Stimulated activated CD8-positive, alpha-beta memory T cell treated with anti-CD3 and anti-CD28 coated beads, Interleukin-4, amount 100 ng/mL, for 1 hour (primary cell): ENCODE data around the gene NRG3.

Experiments used
- DNase-seq, 2 donors: peaks; one replicate each; pipeline ENCODE4 v3.0.0-alpha.2; 2020; ENCODE audit warnings: low read depth in 2 of 2, low spot score in 1 of 2

Gene NRG3

DNA sequence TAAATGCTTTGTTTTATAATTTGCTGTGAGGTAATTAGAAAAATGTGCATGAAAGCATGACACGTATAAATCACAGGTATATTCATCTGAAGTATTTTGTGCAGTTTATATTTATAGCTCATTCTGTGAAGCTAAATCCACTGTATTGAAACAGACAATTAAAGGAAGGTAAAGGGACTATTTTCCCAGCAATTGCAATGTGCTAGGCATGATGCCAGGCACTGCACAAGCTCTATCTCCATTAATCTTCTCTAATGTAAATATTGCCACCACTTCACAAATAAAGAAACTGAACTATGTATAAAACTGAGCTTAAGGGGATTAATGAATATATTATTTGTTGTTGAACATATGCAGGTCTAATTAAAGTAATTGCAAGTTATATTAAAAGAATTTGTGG is 1012.5 kb downstream of the NRG3 start:
- no peak for DNase-seq

DNA sequence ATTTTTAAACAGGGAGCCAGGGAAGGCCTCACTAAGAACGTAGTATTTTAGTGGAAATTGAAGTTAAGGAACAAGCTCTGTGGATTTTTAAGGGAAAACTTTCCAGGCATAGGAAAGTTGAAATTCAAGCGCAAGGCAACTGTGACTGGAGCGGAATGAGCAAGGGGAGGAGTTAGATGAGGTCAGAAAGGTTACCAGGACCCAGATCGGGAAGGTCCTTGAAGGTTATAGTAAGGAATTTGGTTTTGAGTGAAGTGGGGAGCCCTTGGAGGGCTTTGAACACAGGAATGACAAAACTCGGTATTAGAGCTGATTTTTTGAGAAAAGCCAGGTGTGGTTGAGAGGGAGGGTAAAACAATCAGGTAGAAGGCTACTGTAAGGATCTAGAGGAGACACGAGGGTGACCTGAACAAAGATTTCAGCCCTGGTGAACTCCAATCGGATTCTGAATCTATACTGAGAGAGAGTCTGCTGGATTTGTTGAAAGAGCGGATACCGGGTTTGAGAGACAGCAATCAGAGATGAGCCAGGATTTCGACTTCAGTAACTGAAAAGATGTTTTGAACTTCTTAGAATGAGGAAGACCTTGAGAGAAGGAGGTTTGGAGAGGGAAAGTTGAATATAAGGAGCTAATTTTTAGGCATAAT is 1013.9 kb downstream of the NRG3 start:
- no peak for DNase-seq

DNA sequence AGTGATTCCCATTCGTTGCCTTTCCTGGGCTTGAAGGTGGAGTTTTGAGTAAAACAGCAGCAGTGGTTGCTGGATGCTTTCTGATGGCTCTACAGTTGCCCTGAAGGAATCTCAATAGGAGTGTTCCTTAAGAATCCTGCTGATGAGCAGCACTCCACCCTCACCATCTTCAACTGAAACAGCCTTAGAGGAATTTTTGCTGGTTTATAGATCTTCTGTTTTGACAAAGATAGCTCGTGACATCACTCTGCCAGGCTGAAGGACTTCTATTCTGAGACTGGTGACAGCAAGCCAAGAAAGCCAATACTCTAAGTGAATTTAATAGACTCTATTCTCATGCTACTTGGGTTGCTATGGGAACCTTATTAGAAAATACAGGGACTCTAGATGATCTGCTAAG is 1014.7 kb downstream of the NRG3 start:
- no peak for DNase-seq

DNA sequence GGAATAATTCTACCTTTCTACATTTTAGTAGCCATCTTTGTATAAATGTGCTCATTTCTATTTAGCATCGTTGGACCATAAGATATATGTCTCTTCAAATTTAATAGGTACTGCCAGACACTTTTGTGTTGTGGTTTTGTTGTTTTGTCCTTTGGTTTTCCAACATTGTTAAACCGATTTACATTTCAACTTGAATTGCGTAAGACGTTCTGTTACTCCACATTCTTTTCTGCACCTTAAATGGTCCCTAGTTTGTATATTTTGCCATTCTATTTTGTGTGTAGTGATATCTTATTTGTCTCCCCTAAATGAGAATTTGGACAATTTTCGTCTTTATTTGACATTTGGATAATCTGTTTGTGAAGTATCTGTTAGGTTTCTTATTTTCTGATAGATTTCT is 1015.6 kb downstream of the NRG3 start:
- DNase-seq = no peak

- DNase-seq = no peak
Observed at GRCh38 chr10:82908096-82908495, 1033.1 kb downstream of the NRG3 start.

DNA sequence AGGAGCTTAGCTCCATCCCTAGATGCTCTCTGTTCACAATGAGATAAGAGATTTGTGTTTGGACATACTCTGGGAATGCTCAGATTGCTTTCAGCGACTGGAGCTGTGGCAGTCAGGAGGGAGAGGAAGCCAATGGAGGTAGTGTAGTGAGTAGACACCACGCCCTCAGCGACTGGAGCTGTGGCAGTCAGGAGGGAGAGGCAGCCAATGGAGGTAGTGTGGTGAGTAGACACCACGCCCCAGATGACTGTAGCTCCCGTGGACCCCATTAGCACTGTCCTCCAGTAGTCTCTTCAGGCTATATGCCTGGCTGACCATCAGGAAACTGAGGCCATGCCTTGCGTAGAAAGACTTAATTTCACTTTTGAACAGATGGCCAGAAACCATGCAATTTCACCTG is 1033.8 kb downstream of the NRG3 start:
- no peak for DNase-seq

DNA sequence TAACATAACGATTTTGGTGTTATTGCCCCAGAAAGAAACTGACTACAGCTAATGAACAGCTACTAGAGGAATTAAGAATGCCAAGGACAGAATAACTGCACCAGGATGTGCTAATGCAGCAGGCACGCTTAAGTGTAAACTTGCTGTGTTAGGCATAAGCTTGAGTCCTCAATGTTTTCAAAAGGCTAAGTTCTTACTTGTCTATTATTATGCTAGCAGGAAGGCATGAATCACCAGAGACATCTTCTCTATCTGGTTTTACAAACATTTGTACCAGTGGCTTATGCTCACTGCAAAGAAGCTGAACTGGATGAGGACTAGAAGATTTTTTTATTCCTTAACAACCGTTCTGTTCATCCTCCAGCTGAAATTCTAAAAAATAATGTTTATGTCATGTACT is 1035.3 kb downstream of the NRG3 start:
- DNase-seq = no peak

GRCh38 chr10:82914655-82915136 is 1039.7 kb downstream of the NRG3 start:
- DNase-seq = no peak

GRCh38 chr10:82916941-82917340 is 1041.9 kb downstream of the NRG3 start:
- DNase-seq = no peak

GRCh38 chr10:82918022-82918421 is 1043.0 kb downstream of the NRG3 start:
- no peak for DNase-seq

DNA sequence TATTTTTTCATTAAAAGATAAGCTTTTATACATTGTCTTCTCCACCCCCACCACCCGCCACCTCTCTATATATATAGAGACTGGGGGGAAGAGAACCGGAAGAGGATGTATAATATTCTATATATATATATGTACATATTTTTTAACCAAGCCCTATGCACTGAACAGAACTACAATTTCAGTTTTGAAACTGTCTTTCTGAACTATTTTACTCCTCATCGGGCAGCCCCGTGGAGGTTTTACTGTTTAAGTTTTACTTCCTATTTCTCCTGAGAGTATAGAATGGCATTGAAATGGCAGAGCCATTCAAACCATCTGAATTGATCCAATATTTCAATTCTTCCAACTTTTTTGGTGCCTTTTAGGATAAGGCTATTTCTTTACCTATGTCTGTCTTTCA is 1047.1 kb downstream of the NRG3 start:
- DNase-seq = no peak

DNA sequence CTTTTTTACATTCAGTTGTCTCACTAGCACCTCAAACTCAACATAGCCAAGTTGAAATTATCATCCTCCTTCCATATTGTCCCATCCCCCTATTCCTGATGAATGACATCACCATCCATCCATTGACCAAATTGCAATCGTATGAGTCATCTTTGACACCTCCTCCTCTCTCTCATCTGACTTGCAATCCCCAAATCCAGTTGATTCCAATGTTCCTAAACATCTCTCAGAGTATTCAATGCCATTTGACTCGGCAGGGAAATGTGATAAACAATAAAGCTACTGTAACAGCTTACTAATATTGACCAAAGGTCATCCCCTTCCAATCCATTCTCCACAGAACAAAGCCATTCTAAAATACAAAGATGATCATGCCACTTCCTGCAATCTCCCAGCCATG is 1047.8 kb downstream of the NRG3 start:
- DNase-seq = no peak

- DNase-seq = no peak
Observed at GRCh38 chr10:82924711-82925110, 1049.7 kb downstream of the NRG3 start.

- DNase-seq = no peak
Observed at GRCh38 chr10:82925547-82925946, 1050.6 kb downstream of the NRG3 start.

- DNase-seq = no peak
Observed at GRCh38 chr10:82932451-82932850, 1057.5 kb downstream of the NRG3 start.

DNA sequence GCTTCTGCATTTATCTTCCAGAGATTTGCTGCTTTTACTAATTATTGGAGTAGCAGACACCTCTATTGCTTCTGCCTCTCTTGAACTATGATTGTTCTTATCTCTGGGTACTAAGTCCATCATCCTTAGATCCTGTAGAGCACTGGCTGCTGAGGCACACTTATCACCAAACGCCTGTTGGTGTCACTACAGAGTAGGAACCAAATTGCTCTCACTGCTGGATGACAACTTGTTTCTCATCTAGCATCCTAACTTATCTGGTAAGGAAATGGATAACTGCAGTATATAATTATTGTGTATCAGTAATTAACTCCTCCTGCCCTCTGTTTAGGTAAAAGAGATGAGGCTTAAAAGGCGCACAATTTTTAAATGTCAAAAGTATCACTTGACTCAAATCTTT is 1059.4 kb downstream of the NRG3 start:
- no peak for DNase-seq

DNA sequence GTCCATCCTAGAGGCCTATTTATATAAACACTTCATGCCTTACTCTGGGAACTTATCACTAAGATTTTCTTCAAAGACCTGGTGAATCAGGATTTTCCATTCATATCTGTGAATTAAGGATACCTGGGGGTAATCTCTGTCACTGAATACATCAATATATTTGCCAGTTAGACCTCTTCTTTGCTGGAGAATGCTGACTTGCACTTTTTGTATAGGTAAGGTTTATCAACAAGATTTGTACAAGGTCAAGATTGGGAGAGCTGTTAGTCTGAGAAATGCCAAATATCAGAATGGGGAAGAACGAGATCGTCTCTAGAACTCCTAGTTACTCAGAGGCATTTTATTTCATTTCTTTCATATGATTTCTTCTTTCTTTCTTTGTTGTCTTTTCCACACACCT is 1060.0 kb downstream of the NRG3 start:
- DNase-seq = no peak

GRCh38 chr10:82938331-82938730 is 1063.3 kb downstream of the NRG3 start:
- no peak for DNase-seq

- DNase-seq = no peak
Observed at GRCh38 chr10:82942286-82943099, 1067.5 kb downstream of the NRG3 start.

DNA sequence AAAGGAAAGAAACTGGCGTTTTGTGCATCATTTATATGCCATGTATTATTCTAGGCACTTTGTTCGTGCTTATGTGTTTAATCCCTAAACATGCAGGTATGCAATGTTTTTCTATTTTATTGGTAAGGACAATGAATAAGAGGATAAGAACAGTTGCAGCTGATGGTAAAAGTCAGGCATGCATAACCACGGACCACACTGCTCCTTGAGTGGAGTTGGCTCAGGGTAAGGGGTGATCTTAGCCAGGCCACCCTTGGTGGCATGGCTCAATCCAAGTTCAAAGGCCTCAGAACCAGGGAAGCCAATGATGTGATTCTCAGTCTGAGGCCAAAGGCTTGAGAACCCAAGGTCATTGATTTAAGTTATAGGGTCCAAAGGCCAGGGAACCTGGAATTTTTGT is 1068.1 kb downstream of the NRG3 start:
- DNase-seq = no peak

GRCh38 chr10:82949816-82950575 is 1075.0 kb downstream of the NRG3 start:
- DNase-seq = no peak

GRCh38 chr10:82953331-82953730 is 1078.3 kb downstream of the NRG3 start:
- no peak for DNase-seq
